Epithelial cell of prostate (primary cell): ENCODE results near the gene TSHZ3.

Source experiments
- DNase-seq: peaks from one replicate; pipeline ENCODE4 v3.0.0-alpha.2; 2011; ENCODE audit warnings: low read depth, low spot score
- H3K27ac ChIP-seq: fragments of 450-650 bp; 2 replicates; pipeline ENCODE4 v1.5.1; 2017; ENCODE audit warnings: mild to moderate bottlenecking

The TSHZ3 gene, protein sequence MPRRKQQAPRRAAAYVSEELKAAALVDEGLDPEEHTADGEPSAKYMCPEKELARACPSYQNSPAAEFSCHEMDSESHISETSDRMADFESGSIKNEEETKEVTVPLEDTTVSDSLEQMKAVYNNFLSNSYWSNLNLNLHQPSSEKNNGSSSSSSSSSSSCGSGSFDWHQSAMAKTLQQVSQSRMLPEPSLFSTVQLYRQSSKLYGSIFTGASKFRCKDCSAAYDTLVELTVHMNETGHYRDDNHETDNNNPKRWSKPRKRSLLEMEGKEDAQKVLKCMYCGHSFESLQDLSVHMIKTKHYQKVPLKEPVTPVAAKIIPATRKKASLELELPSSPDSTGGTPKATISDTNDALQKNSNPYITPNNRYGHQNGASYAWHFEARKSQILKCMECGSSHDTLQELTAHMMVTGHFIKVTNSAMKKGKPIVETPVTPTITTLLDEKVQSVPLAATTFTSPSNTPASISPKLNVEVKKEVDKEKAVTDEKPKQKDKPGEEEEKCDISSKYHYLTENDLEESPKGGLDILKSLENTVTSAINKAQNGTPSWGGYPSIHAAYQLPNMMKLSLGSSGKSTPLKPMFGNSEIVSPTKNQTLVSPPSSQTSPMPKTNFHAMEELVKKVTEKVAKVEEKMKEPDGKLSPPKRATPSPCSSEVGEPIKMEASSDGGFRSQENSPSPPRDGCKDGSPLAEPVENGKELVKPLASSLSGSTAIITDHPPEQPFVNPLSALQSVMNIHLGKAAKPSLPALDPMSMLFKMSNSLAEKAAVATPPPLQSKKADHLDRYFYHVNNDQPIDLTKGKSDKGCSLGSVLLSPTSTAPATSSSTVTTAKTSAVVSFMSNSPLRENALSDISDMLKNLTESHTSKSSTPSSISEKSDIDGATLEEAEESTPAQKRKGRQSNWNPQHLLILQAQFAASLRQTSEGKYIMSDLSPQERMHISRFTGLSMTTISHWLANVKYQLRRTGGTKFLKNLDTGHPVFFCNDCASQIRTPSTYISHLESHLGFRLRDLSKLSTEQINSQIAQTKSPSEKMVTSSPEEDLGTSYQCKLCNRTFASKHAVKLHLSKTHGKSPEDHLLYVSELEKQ

DNA sequence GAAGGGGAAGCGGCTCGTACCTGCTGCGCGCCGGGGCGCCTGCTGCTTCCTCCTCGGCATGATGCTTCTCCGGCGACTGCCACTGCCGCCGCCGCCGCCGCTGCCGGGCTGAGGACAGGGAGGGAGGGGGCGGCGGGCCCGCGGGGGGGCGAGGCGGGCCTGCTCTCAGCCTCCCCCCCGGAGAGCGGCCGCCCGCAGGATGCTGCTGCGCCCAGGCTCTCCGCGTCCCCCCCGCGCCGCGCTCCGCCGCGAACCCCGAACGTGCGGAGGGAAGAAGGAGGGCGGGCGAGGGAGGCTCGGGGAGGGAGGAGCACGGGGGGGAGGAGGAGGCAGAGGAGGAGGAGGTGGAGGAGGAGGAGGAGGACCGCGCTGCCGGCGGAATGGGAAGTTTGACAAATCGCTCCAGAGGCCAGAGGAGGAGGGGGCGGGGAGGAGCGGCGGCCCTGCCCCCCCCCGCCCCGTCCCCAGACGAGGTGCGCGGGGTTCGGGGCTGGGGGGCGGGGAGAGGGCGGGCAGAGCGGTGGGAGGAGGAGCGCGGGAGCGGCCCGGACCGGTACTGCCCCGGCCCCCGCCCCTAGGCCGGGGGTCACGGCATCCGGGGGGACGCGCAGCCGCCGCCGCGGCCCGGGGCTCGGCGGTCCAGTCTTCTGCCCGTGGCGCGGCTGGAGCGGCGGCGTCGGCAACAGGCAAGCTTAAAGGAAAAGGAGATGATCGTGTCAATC is at the start of gene TSHZ3:
Gene TSHZ3, minus strand, starts transcription at position 277 of the 722 bp plus-strand sequence. Its CDS starts 217 bp downstream, at position 60.
- H3K27ac ChIP-seq: peak within 1 kb of the TSS; percentile 67
- peak; percentile 41 for DNase-seq

DNA sequence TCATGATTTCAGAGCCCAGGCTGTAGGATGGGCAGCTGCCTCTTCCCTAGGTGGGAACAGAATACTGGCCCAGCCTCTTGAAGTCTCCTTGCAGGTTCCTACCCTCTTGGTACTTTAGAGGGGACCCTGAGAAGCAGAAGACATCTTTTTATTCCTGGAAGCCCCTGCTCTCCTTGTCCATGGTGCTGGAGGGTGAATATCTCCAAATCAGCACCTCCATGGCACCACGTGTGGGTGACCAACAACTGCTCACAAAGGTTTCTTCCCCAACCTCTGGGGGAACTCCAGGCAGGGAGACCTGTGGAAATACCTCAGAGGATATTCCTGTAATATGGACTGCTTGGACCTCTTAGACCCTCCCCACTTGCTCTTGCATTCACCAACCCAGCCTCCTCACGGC is 48.1 kb upstream of the TSHZ3 start:
- no peak overlapping the region for H3K27ac ChIP-seq
- no peak for DNase-seq

DNA sequence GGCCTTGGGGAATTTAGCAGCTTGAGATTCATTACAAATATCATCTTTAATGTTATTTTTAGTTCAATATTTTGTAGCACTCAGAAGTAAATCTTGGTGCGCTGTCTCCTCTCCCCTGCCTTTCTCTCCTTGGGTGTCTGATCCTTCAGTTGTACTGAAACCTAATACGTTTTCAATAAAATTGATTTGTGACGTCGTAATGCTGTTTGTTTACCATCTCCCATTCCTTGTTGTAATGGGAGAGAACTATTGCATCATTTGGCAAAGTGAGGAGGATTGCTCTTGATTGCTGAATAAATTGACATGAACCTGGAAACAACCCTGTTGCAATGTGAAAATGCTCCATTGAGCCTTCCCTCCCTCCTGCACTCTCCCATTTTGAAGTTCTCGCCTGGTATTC is 43.2 kb upstream of the TSHZ3 start:
- DNase-seq: no peak

DNA sequence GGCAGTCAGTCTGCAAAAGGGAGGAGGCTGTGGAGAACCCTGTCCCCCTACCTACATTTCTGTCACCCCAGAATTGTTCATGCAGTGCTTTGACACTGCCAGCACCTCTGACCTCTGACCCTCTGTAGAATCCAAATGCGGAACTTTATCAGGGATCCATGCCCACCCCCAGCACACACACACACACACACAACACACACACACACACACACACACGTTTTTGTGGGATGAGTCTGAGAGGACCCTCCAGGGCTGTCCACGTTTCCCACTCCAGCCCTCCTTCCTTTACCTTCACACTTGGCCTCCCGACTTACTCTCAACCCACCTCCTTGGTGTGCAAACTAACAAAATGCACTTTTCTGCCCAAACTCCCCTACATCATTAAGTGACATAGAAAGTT is 42.3 kb upstream of the TSHZ3 start:
- no peak overlapping the region for H3K27ac ChIP-seq
- no peak for DNase-seq

More for the DNA sequence above, 43.2 kb upstream of the TSHZ3 start:
- H3K27ac ChIP-seq: no peak overlapping the region

DNA sequence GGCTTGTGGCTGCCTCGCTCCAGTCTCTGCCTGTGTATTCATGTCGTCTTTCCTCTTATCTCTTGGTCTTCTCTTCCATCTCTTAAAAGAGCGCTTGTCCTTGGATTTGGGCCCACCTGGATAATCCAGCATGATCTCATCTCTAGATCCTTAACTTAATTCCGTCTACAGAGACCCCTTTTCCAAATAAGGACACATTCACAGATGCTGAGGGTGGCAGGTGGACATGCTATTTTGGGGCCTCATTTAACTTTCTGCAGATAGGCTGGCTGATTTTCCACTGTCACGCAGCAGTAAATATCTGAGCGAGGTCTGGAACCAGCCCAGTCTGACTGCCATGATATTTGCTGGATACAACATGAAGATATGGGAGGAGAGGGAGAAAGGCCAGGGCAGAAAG is 41.5 kb upstream of the TSHZ3 start:
- DNase-seq: no peak
- no peak overlapping the region for H3K27ac ChIP-seq

DNA sequence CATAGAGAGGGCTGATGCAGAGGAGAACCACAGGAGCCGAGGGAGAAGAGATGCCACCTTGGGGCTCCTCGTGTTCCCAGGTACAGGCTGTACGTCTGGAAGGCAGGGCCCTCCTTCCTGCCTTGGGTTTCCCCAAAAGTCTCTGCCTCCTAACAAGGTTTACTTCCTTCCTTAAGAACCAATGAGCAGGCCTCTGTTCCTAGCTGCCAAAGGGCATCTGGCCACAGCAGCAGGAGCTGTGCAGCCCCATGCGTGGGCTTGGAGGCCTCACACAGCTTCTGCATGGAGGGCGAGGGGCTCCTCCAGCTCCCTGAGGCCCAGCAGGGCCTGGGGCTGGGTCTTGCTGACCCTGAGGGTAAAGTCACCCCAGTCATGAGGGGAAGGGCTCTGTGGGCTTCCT is 40.6 kb upstream of the TSHZ3 start:
- no peak for DNase-seq
- no peak overlapping the region for H3K27ac ChIP-seq

DNA sequence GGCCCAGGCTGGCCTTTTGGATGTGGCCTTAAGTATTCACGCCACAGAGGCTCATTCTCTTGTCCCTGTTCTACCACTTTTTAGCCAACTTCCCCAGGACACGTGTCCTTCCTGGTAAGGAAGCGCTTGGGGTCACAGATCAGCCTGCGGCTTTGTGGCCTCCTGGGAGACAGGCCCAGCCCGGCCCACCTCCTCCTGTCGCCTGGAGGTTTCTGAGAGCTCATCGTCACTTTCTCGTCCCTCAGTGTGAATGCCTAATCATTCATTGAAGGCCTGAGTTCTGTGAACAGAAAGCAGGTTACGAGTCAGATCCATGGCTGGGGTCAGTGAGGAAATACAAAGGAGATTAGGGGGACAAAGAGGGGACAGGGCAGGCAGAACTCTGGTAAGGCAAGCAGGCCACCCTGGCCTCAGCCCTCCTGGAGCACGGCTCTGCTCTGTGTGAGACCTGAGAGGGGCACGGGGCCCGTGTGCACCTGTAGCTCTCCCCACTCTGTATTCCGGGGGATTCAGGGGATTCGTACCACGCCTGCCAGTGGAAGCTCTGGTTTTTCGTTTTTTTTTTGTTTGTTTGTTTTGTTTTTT is 38.6 kb upstream of the TSHZ3 start:
- no peak for DNase-seq
- no peak overlapping the region for H3K27ac ChIP-seq

DNA sequence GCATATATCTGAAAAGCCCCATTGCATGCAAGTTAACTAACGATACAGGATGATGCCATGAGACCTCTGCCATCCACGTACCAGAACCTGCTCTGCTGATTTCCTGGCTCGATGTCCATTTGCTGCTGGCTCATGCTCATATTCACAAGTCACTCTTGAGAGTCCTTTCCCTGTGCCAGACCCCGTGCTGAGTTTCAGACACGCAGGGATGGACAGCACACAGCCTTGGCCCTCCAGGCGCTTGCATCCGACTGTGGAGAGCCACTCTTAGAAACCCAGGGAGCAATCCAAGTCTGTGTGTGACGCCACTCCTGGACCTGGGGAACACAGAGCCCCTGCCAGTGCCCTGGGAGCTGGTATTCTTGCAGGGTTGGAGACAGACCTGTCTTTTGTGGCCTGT is 37.6 kb upstream of the TSHZ3 start:
- H3K27ac ChIP-seq: no peak overlapping the region
- DNase-seq: no peak

DNA sequence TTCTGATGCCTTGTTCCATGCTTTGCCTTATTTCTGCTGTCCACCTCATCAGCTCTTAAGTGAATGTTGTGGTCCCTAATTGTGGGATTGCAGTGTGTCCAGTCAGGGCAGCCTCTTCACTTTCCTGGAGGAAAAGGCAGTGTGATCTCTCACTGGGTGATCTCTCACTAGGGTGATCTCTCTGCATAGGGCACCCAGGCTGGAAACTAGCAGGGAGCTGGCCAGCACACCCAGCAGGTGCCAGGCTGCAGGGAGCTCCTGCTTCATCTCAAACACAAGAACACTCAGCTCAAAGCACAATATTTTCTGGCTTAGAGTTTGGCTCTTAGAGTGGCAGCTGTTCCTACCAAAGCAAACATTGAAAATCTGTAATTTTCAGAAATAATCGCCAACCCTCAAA is 36.5 kb upstream of the TSHZ3 start:
- H3K27ac ChIP-seq: no peak overlapping the region
- DNase-seq: no peak

DNA sequence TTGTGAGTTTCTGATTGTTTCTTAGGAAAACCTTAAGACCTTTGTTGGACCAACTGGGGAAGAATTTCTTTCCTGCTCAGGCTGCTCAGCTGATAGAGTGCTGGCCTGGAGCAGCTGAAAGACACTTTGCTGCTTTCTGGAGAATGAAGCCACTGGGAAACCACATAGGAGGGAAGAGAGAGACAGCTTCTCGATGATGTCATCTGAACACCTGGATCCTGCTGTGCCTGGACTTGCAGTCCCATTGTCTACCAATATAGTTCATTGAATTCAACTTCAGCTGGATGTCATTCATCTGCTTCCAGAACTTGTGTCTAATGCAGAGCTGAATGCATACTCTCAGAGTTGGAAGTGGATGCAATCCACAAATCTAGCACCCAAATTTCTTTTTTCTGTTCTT is 34.3 kb upstream of the TSHZ3 start:
- peak; percentile 44 for DNase-seq
- H3K27ac ChIP-seq: no peak overlapping the region

DNA sequence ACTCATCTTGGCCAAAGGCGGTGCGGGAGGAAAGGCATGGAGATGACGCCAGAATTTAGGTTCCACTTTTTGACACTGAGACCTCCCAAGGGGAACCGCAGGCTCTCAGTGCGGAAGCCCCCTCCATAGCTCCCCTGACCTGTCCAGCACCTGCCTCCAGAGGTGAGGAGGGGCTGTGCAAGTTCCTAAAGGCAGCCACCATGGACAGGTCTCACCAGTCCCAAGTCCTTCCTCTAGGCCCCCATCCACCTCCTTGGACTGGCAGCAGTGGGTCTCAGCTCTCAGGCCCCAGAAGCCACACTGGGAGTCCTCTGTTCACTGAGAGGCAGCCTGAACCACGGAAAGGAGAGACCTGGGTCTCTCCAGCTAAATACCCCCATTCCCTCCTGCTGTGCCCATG is 31.6 kb upstream of the TSHZ3 start:
- no peak overlapping the region for H3K27ac ChIP-seq
- DNase-seq: no peak

DNA sequence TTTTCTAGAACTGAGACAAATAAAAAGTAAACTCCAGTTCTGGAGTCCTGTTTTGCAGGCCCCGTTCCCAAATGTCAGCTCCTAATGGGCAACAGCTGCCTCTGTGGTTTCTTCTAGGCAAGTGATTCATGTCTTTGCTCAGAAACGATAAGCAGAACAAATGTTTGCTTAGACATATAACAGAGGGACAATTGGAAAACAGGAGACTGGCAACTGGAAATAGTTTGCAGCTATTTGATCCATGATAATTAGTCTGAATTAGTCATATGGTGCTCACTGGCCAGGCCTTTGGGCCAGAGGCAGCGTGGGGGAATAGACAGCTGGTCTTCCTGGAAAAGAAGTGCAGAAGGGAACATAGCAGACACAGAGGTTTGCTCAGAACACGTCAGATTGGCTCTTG is 29.2 kb upstream of the TSHZ3 start:
- H3K27ac ChIP-seq: no peak overlapping the region
- no peak for DNase-seq

DNA sequence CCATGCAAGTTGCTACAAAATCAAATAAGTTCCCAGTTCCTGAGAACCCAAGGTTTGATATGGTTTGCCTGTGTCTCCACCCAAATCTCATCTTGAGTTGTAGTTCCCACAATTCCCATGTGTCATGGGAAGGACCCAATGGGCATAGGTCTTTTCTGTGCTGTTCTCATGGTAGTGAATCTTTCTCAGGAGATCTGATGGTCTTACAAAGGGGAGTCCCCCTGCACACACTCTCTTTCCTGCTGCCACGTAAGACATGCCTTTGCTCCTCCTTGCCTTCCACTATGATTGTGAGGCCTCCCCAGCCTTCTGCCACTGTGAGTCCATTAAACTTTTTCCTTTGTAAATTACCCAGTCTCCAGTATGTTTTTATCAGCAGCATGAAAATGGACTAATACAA is 28.5 kb upstream of the TSHZ3 start:
- no peak overlapping the region for H3K27ac ChIP-seq

DNA sequence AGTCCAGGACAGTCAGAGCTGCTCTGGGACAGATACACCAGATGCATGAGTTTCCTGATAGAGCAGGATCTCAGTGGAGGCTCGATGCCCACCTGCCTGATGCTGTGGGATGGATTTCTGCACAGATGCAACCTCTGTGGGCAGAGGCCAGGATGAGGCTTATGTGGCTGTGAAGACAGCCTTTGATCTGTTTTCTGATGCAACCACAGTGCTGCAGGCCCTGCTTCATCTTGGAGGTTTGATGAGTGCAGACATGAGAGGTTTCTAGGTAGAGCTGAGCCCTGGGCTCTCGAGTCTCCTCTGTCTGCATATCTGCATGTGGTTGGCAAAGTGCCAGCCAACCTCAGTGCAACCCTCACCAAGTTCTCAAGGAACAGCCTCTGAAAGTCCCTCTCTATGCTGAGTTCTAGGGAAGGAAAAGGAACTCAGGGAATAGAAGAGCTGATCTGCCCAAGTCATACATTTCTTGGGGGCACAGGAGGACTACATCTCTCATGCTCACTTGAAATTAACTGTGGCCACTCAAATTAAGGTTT is 23.1 kb upstream of the TSHZ3 start:
- no peak overlapping the region for H3K27ac ChIP-seq
- no peak for DNase-seq

More for the DNA sequence above, 28.5 kb upstream of the TSHZ3 start:
- no peak for DNase-seq

DNA sequence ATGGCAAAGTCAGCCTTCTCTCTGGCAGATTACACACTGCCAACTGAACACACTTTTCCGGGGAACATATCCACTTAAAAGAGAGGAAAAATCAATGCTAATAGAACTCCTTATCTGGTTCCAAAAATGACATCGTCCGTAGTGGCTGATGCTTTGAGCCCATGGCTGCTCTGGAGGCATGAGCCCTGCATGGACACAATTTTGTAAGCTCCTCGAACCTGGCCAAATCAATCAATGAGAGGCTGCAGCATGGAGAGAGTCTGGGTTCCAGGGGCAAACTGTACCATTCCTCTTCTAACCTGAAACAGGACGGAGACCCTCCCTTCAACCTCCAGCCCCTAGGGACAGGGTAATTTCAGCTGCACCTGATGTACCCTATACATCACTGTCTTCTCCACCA is 21.0 kb upstream of the TSHZ3 start:
- DNase-seq: no peak
- no peak overlapping the region for H3K27ac ChIP-seq

DNA sequence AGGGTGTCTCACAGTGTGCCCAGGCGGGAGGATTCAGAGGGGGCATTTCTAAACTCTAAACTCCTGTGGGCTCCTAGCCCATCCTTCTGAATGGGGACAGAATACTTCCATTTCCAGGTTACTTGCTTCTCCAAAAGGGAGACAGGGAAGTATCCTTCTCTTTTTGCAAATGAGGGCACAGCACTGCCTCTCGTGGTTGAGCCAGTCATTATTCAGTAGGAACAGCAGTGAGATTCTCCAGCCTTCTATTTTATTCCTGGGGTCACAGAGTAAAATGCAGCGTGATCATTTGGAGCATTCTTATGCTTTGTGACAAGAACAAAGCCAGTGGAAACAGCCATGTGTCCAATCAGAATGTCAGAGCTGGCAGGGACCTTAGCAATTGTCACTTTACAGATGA is 15.7 kb upstream of the TSHZ3 start:
- no peak for DNase-seq
- H3K27ac ChIP-seq: no peak overlapping the region

DNA sequence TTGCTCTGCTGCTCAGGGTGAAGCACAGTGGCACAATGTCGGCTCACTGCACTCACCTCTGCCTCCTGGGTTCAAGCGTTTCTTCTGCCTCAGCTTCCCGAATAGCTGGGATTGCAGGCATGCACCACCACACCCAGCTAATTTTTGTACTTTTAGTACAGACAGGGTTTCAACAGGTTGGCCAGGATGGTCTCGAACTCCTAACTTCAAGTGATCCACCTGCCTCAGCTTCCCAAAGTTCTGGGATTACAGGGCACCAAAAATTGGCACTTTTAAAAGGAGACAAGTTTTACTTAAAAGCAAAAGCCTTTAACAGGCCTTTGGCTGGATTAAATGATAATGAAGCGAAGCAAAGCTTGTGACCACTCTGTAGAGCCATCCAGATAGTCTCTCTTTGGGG is 12.5 kb upstream of the TSHZ3 start:
- no peak overlapping the region for H3K27ac ChIP-seq
- DNase-seq: no peak

DNA sequence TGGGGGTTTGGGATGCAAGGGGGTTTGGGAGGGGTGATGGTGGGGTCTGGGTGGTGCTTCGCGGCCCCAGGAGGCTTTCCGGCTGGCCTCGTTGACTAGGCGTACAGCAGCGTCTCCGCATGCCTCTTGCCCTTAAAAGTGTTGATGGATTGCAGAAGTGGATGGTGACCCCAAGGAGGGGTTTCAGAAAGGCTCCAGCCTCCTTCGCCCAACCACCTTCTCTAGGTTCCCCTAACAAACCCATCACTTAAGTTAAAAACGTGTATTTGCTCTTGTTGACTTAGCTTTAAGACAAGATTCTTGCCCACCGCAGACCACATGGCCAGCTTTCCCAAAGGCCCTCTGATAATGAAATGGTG is 8.1 kb upstream of the TSHZ3 start:
- H3K27ac ChIP-seq: no peak overlapping the region
- no peak for DNase-seq

DNA sequence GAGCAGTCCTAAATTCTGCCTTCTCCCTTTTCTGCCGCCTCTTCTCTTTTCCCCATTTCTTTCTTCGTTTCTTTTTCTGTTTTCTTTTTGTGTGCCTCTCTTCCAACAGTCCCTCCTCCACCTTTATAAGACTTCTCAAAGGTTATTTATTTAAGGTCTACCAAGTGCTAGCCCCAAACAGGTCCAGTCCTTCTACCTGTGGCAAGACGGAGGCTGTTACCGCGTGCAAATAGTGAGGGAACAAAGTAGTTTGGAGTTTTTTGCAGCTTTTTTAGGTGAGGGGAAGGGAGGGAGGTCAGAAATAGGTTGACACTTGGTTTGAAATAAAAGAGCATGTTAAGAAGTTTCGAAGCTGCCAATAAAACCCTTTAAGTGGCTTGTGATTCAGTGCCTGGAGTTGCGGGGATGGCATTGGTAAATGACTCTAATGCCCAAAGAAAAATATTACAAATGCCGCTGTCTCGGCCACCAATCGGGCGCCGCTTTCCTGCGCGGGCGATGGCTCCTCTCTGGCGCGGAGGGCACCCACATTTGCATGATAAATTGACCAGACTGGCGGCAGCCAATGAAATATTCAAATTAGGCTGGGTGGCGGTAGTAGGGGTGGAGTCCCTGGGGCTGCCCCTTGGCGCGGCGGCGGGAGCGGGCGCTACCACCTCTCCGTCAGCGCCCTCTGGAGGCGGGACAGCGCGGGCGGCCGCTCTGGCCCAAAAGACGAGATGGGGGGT is 7.5 kb upstream of the TSHZ3 start:
- H3K27ac ChIP-seq: no peak overlapping the region
- DNase-seq: no peak
